Neuronal stem cell (in vitro differentiated cells): ENCODE results near the gene TECPR2.
"Not testable (repeated sequence)": the region's sequence is repeated elsewhere in the genome, so short reads cannot be mapped to it uniquely, and the experiment has no call there.

Source experiments
- DNase-seq: peaks from one replicate; pipeline ENCODE4 v3.0.0-alpha.2; 2013; ENCODE audit warnings: low spot score
- H2AFZ ChIP-seq: one replicate; pipeline ENCODE4 v1.6.1; 2013; ENCODE audit warnings: mild to moderate bottlenecking, low read length, inconsistent platforms
- H2AK5ac ChIP-seq: 2 replicates; pipeline ENCODE4 v1.6.1; 2013; ENCODE audit warnings: low read depth, mild to moderate bottlenecking, inconsistent platforms, low read length, moderate library complexity, mixed read lengths
- H2BK120ac ChIP-seq: 2 replicates; pipeline ENCODE4 v1.6.1; 2013; ENCODE audit warnings: low read depth, mild to moderate bottlenecking, inconsistent platforms, low read length, moderate library complexity, mixed read lengths
- H2BK12ac ChIP-seq: one replicate; pipeline ENCODE4 v1.6.1; 2013; ENCODE audit warnings: low read length, inconsistent platforms
- H2BK15ac ChIP-seq: 2 replicates; pipeline ENCODE4 v1.6.1; 2013; ENCODE audit warnings: mild to moderate bottlenecking, low read length, inconsistent platforms, mixed read lengths
- H2BK5ac ChIP-seq: one replicate; pipeline ENCODE4 v1.6.1; 2013; ENCODE audit warnings: inconsistent platforms, mild to moderate bottlenecking, low read length, moderate library complexity
- H3K14ac ChIP-seq: one replicate; pipeline ENCODE4 v1.6.1; 2013; ENCODE audit warnings: low read length, inconsistent platforms
- H3K18ac ChIP-seq: 2 replicates; pipeline ENCODE4 v1.6.1; 2013; ENCODE audit warnings: low read length, inconsistent platforms
- H3K23ac ChIP-seq: 2 replicates; pipeline ENCODE4 v1.6.1; 2013; ENCODE audit warnings: low read depth, mild to moderate bottlenecking, mixed read lengths, low read length, inconsistent platforms; ENCODE audit not compliant: poor library complexity
- H3K27ac ChIP-seq: replicated peaks from 3 replicates; pipeline ENCODE4 v1.5.1; 2013; ENCODE audit warnings: low read length, inconsistent platforms
- H3K27me3 ChIP-seq, 3 experiments: 2 replicates each; pipeline ENCODE4 v1.6.1; 2013; ENCODE audit warnings: low read length in 3 of 3, mild to moderate bottlenecking in 2 of 3, inconsistent platforms in 1 of 3, low read depth in 1 of 3, mixed read lengths in 1 of 3, moderate library complexity in 1 of 3; ENCODE audit not compliant: control insufficient read depth in 3 of 3, insufficient read depth in 3 of 3
- H3K36me3 ChIP-seq, 2 donors: replicated peaks in 1 of 2; 2 replicates each; pipeline ENCODE4 v1.6.1; 2013; ENCODE audit warnings: low read length in 2 of 2; ENCODE audit not compliant: control insufficient read depth in 2 of 2, insufficient read depth in 2 of 2
- H3K4ac ChIP-seq: 2 replicates; pipeline ENCODE4 v1.6.1; 2013; ENCODE audit warnings: inconsistent platforms, mild to moderate bottlenecking, low read length, moderate library complexity
- H3K4me1 ChIP-seq, 2 donors: 1 replicate in 1 of 2; 2 replicates in 1 of 2; pipeline ENCODE4 v1.6.1; 2013; ENCODE audit warnings: low read length in 2 of 2, low read depth in 1 of 2; ENCODE audit not compliant: control insufficient read depth in 2 of 2, insufficient read depth in 1 of 2
- H3K4me2 ChIP-seq: one replicate; pipeline ENCODE4 v1.6.1; 2013; ENCODE audit warnings: mild to moderate bottlenecking, low read length, inconsistent platforms; ENCODE audit not compliant: insufficient read depth, poor library complexity, severe bottlenecking
- H3K4me3 ChIP-seq, 2 donors: 2 replicates each; pipeline ENCODE4 v1.5.1; 2013; ENCODE audit warnings: low read length in 2 of 2, mild to moderate bottlenecking in 2 of 2, inconsistent platforms in 1 of 2, moderate library complexity in 1 of 2
- H3K79me1 ChIP-seq: one replicate; pipeline ENCODE4 v1.6.1; 2013; ENCODE audit warnings: low read depth, mild to moderate bottlenecking, inconsistent platforms, low read length, moderate library complexity
- H3K9ac ChIP-seq: one replicate; pipeline ENCODE4 v1.6.1; 2013; ENCODE audit warnings: mild to moderate bottlenecking, low read depth, low read length, inconsistent platforms; ENCODE audit not compliant: poor library complexity
- H3K9me3 ChIP-seq, 2 donors: replicated peaks in 1 of 2; 2 replicates each; pipeline versions ENCODE3 to v1.6.1; 2013; ENCODE audit warnings: low read length in 2 of 2, mild to moderate bottlenecking in 2 of 2, inconsistent platforms in 1 of 2, low read depth in 1 of 2, mixed read lengths in 1 of 2, moderate library complexity in 1 of 2; ENCODE audit not compliant: control insufficient read depth in 2 of 2, insufficient read depth in 1 of 2
- H4K8ac ChIP-seq: one replicate; pipeline ENCODE4 v1.6.1; 2013; ENCODE audit warnings: low read depth, mild to moderate bottlenecking, inconsistent platforms, low read length, moderate library complexity
- H4K91ac ChIP-seq: one replicate; pipeline ENCODE4 v1.6.1; 2013; ENCODE audit warnings: low read length, low read depth, mild to moderate bottlenecking, inconsistent platforms; ENCODE audit not compliant: poor library complexity
- WGBS, 2 donors: extraction: QIAGEN DNeasy Blood & Tissue Kit; methylation state at CpG; one replicate each; pipeline ENCODE4 v1.1.7; 2013; ENCODE audit warnings: missing lambda C conversion rate in 2 of 2, mixed read lengths in 1 of 2; ENCODE audit not compliant: insufficient read length in 2 of 2, insufficient replicate concordance in 1 of 2; ENCODE audit errors: extremely low coverage in 2 of 2; 5-methylcytosine and 5-hydroxymethylcytosine counted together

Gene TECPR2

GRCh38 chr14:102329381-102329780 lies 33.4 kb upstream of the TECPR2 start:
- H2BK12ac ChIP-seq, H4K91ac ChIP-seq, H3K4me2 ChIP-seq, DNase-seq, H3K4me1 ChIP-seq, H3K18ac ChIP-seq, H3K27me3 ChIP-seq, H2AK5ac ChIP-seq, H3K4ac ChIP-seq, H3K14ac ChIP-seq, H3K27ac ChIP-seq, H3K4me3 ChIP-seq, H2BK5ac ChIP-seq, H3K9ac ChIP-seq, H3K79me1 ChIP-seq, H2BK120ac ChIP-seq, H2AFZ ChIP-seq, H3K9me3 ChIP-seq, H3K23ac ChIP-seq, H4K8ac ChIP-seq, H2BK15ac ChIP-seq: not testable (repeated sequence)
- no CpG with 5 or more reads among the region's 6 CpGs for WGBS, 2 donors
- peaks cover 15 to 56% of the 10 kb centered on the region in 2 donors for H3K36me3 ChIP-seq

GRCh38 chr14:102330806-102331205 lies 31.9 kb upstream of the TECPR2 start:
- H2AFZ ChIP-seq, result no peak overlapping the region
- H3K9me3 ChIP-seq, result no peaks in the 10 kb centered on the region
- no peak overlapping the region for H4K8ac ChIP-seq
- no peak overlapping the region for H2AK5ac ChIP-seq
- no peaks in the 10 kb centered on the region for H3K27me3 ChIP-seq
- no peaks in the 10 kb centered on the region for H3K79me1 ChIP-seq
- no peak overlapping the region for H3K18ac ChIP-seq
- H3K4me3 ChIP-seq, result no peak overlapping the region
- H2BK5ac ChIP-seq, result no peak overlapping the region
- WGBS, 2 donors, result no CpG with 5 or more reads among the region's 8 CpGs
- H3K4me1 ChIP-seq, result no peaks in the 10 kb centered on the region
- no peak overlapping the region for H3K14ac ChIP-seq
- no peak overlapping the region for H3K4ac ChIP-seq
- H2BK12ac ChIP-seq, result no peak overlapping the region
- no peak overlapping the region for H2BK120ac ChIP-seq
- H4K91ac ChIP-seq, result no peak overlapping the region
- no peak overlapping the region for H2BK15ac ChIP-seq
- no peak overlapping the region for H3K4me2 ChIP-seq
- H3K27ac ChIP-seq, result no peak overlapping the region
- no peak overlapping the region for H3K9ac ChIP-seq
- no peak overlapping the region for H3K23ac ChIP-seq
- peaks cover 15 to 64% of the 10 kb centered on the region in 2 donors for H3K36me3 ChIP-seq
- no peak for DNase-seq

GRCh38 chr14:102333390-102333789 lies 29.4 kb upstream of the TECPR2 start:
- no peak overlapping the region for H3K4me3 ChIP-seq
- H3K4me1 ChIP-seq, result no peaks in the 10 kb centered on the region
- no peak overlapping the region for H2BK12ac ChIP-seq
- no peak overlapping the region for H3K14ac ChIP-seq
- no CpG with 5 or more reads among the region's 7 CpGs for WGBS, 2 donors
- no peak overlapping the region for H2BK120ac ChIP-seq
- H3K27me3 ChIP-seq, result no peaks in the 10 kb centered on the region
- DNase-seq, result no peak
- H3K18ac ChIP-seq, result no peak overlapping the region
- H3K4ac ChIP-seq, result no peak overlapping the region
- no peak overlapping the region for H2AK5ac ChIP-seq
- H4K8ac ChIP-seq, result no peak overlapping the region
- peaks cover 14 to 70% of the 10 kb centered on the region in 2 donors for H3K36me3 ChIP-seq
- no peak overlapping the region for H3K27ac ChIP-seq
- H2BK5ac ChIP-seq, result no peak overlapping the region
- no peak overlapping the region for H2AFZ ChIP-seq
- no peak overlapping the region for H3K9ac ChIP-seq
- H3K79me1 ChIP-seq, result no peaks in the 10 kb centered on the region
- no peak overlapping the region for H3K4me2 ChIP-seq
- no peak overlapping the region for H3K23ac ChIP-seq
- no peak overlapping the region for H4K91ac ChIP-seq
- H2BK15ac ChIP-seq, result no peak overlapping the region
- no peaks in the 10 kb centered on the region for H3K9me3 ChIP-seq

GRCh38 chr14:102333795-102334705 lies 28.7 kb upstream of the TECPR2 start:
- Histone ChIP-seq H2BK5ac (no peak overlapping the region), H4K8ac (no peak overlapping the region), H2AK5ac (no peak overlapping the region), H2BK12ac (no peak overlapping the region), H3K4ac (no peak overlapping the region), H3K79me1 (no peaks in the 10 kb centered on the region), H2BK120ac (no peak overlapping the region), H3K36me3 (peaks cover 18 to 72% of the 10 kb centered on the region in 2 donors), H3K9ac (no peak overlapping the region), H2BK15ac (no peak overlapping the region), H3K9me3 (no peaks in the 10 kb centered on the region), H3K4me2 (no peak overlapping the region), H2AFZ (no peak overlapping the region), H3K4me3 (no peak overlapping the region), H3K27ac (no peak overlapping the region), H4K91ac (no peak overlapping the region), H3K18ac (no peak overlapping the region), H3K27me3 (no peaks in the 10 kb centered on the region), H3K14ac (no peak overlapping the region), H3K4me1 (no peaks in the 10 kb centered on the region), H3K23ac (peak overlapping the region; percentile 80)
- no CpG with 5 or more reads among the region's 13 CpGs for WGBS, 2 donors
- DNase-seq, result no peak
